Epithelial cell of proximal tubule (primary cell): Measurements from ENCODE around the gene CTIF. TPM values are rescaled to one million over a fixed set of nuclear protein-coding genes. Genes with fewer than 3 reads are reported as not detected.

Source experiments
- DNase-seq: peaks from one replicate; pipeline ENCODE4 v3.0.0-alpha.2; 2011; ENCODE audit warnings: low read depth
- H3K4me3 ChIP-seq: 2 replicates; pipeline ENCODE4 v1.5.1; 2011; ENCODE audit warnings: low read depth, mild to moderate bottlenecking, low read length
- CTCF ChIP-seq: conservative IDR thresholded peaks from 2 replicates; pipeline ENCODE4 v1.5.1; 2012; ENCODE audit warnings: low read depth, mild to moderate bottlenecking, low read length
- total RNA-seq: library from RNA; depleted of rRNA; stranded (reverse); fragments of >200 nt; gene quantifications from 2 replicates; pipeline ENCODE4 v1.2.3, GENCODE V29; 2015

Gene CTIF
- total RNA-seq, 1 donor from 2014 or later: 12.9 TPM

- no peak for DNase-seq
- H3K4me3 ChIP-seq: no peak overlapping the region
- TF ChIP-seq CTCF: no peak
Observed at GRCh38 chr18:48679236-48679635, 140.4 kb downstream of the CTIF start.

GRCh38 chr18:48680339-48681250 lies 141.8 kb downstream of the CTIF start:
- DNase-seq: no peak
- no peak overlapping the region for H3K4me3 ChIP-seq
- TF ChIP-seq CTCF: no peak

- TF ChIP-seq CTCF: no peak
Observed at GRCh38 chr18:48682768-48683167, 143.9 kb downstream of the CTIF start.

GRCh38 chr18:48683197-48683596 lies 144.4 kb downstream of the CTIF start:
- DNase-seq: no peak
- no peak for TF ChIP-seq CTCF
- no peak overlapping the region for H3K4me3 ChIP-seq

More at GRCh38 chr18:48682768-48683167, 143.9 kb downstream of the CTIF start:
- no peak overlapping the region for H3K4me3 ChIP-seq
- DNase-seq: no peak

GRCh38 chr18:48683661-48684060 lies 144.8 kb downstream of the CTIF start:
- no peak for DNase-seq
- no peak overlapping the region for H3K4me3 ChIP-seq
- no peak for TF ChIP-seq CTCF

GRCh38 chr18:48687346-48688042 lies 148.7 kb downstream of the CTIF start:
- no peak for DNase-seq
- no peak overlapping the region for H3K4me3 ChIP-seq
- no peak for TF ChIP-seq CTCF
